GM12878 (cell line): ENCODE measurements around the gene SEMA5B. TPM values are rescaled to one million over a fixed set of nuclear protein-coding genes. Genes with fewer than 3 reads are reported as not detected.

ENCODE experiments used
- ATAC-seq: fragments of 200-7000 bp; cut with Tn5 transposase; 3 replicates; pipeline ENCODE4 v1.9.1; 2020; ENCODE audit warnings: mild to moderate bottlenecking, moderate library complexity
- BruUV-seq: library from RNA; stranded (reverse); fragments of 400-500 nt; replicated peaks from 2 replicates; lab custom pipeline; 2021; lab: Mats Ljungman, UMichigan
- CTCF ChIA-PET: fragments of 300-600 bp; sonication (Branson Sonifier 250); formaldehyde crosslinking; extraction: SDS; loops from one replicate; lab custom pipeline; 2021; ENCODE audit warnings: inconsistent platforms; lab: Yijun Ruan, JAX
- POLR2A ChIA-PET: fragments of 350-600 bp; formaldehyde crosslinking; extraction: SDS; loops from one replicate; lab custom pipeline; 2021; ENCODE audit warnings: inconsistent platforms; lab: Charles Lee
- RAD21 ChIA-PET: fragments of 300-600 bp; sonication (Branson Sonifier 250); formaldehyde crosslinking; loops from one replicate; lab custom pipeline; 2023; ENCODE audit warnings: antibody characterized with exemption; ENCODE audit not compliant: unreplicated experiment; lab: Charles Lee
- SMC1A ChIA-PET: fragments of 300-600 bp; sonication (Branson Sonifier 250); formaldehyde crosslinking; loops from one replicate; lab custom pipeline; 2023; ENCODE audit not compliant: unreplicated experiment, uncharacterized antibody; lab: Charles Lee
- DNase-seq: peaks from one replicate; pipeline ENCODE4 v3.0.0-alpha.2; 2011; ENCODE audit warnings: low read depth, low spot score
- FAIRE-seq: peaks from 3 replicates; lab custom pipeline; 2011; peaks lifted over from hg19 to GRCh38; lab: Jason Lieb, UNC
- H2AFZ ChIP-seq: 2 replicates; pipeline ENCODE4 v1.6.0; 2011; ENCODE audit warnings: low read depth, low read length, control low read depth; ENCODE audit not compliant: control insufficient read depth
- H3K27ac ChIP-seq: 2 replicates; pipeline ENCODE4 v1.5.1; 2011; ENCODE audit warnings: control low read depth; ENCODE audit not compliant: control insufficient read depth, insufficient read depth
- H3K27me3 ChIP-seq, 2 experiments: replicated peaks in 1 of 2; 2 replicates each; pipeline versions ENCODE4 v1.6.0 to v1.6.1; 2011; ENCODE audit warnings: low read length in 1 of 2; ENCODE audit not compliant: control insufficient read depth in 2 of 2, insufficient read depth in 2 of 2
- H3K36me3 ChIP-seq, 2 experiments: 2 replicates each; pipeline ENCODE4 v1.5.1; 2011; ENCODE audit warnings: low read length in 1 of 2; ENCODE audit not compliant: control insufficient read depth in 2 of 2, insufficient read depth in 2 of 2
- H3K4me1 ChIP-seq: 2 replicates; pipeline ENCODE4 v1.6.1; 2011; ENCODE audit warnings: mild to moderate bottlenecking, low read length, moderate library complexity, mixed read lengths; ENCODE audit not compliant: control insufficient read depth, insufficient read depth
- H3K4me2 ChIP-seq: 2 replicates; pipeline ENCODE4 v1.6.0; 2011; ENCODE audit warnings: control low read depth; ENCODE audit not compliant: control insufficient read depth, insufficient read depth
- H3K4me3 ChIP-seq: fragments of 200-600 bp; sonication (generic); 2 replicates; pipeline ENCODE4 v1.5.1; 2016
- H3K79me2 ChIP-seq: 2 replicates; pipeline ENCODE4 v1.6.0; 2011; ENCODE audit warnings: low read length; ENCODE audit not compliant: control insufficient read depth, insufficient read depth
- H3K9ac ChIP-seq: 2 replicates; pipeline ENCODE4 v1.8.0; 2011; ENCODE audit warnings: low read length, control low read depth, mixed read lengths; ENCODE audit not compliant: control insufficient read depth, insufficient read depth
- H3K9me3 ChIP-seq: replicated peaks from 3 replicates; pipeline ENCODE4 v1.5.1; 2011; ENCODE audit warnings: mild to moderate bottlenecking, low read length; ENCODE audit not compliant: control insufficient read depth, insufficient read depth
- H4K20me1 ChIP-seq: 2 replicates; pipeline ENCODE4 v1.6.0; 2011; ENCODE audit not compliant: control insufficient read depth, insufficient read depth
- CBFB ChIP-seq: IDR thresholded peaks from 2 replicates; pipeline ENCODE4 v1.6.1; 2016; ENCODE audit warnings: antibody characterized with exemption, low read depth
- CBX5 ChIP-seq: sonication (generic); IDR thresholded peaks from 2 replicates; pipeline ENCODE4 v1.6.1; 2016; ENCODE audit warnings: low read depth, moderate library complexity, mild to moderate bottlenecking, inconsistent platforms
- CEBPB ChIP-seq, 2 experiments: fragments of 150-350 bp in 1 of 2; IDR thresholded peaks; 2 replicates each; pipeline ENCODE4 v1.6.1; 2012 to 2014; ENCODE audit warnings: low read depth in 2 of 2, low read length in 2 of 2, borderline replicate concordance in 1 of 2, inconsistent platforms in 1 of 2
- E2F8 ChIP-seq: fragments of 450-650 bp; IDR thresholded peaks from 2 replicates; pipeline ENCODE4 v1.6.1; 2018; ENCODE audit warnings: mild to moderate bottlenecking, low read depth, moderate library complexity; ENCODE audit not compliant: partially characterized antibody
- ETV6 ChIP-seq, 2 experiments: fragments of 450-650 bp in 1 of 2; IDR thresholded peaks in 1 of 2; conservative IDR thresholded peaks in 1 of 2; 2 replicates each; pipeline ENCODE4 v1.6.1; 2014; ENCODE audit warnings: antibody characterized with exemption in 1 of 2, borderline replicate concordance in 1 of 2, low read depth in 1 of 2, mild to moderate bottlenecking in 1 of 2, moderate library complexity in 1 of 2
- HCFC1 ChIP-seq: fragments of 150-350 bp; IDR thresholded peaks from 2 replicates; pipeline ENCODE4 v1.6.1; 2014; ENCODE audit warnings: low read length
- IKZF1 ChIP-seq: fragments of 450-650 bp; conservative IDR thresholded peaks from 2 replicates; pipeline ENCODE4 v1.6.1; 2017; ENCODE audit warnings: antibody characterized with exemption, mild to moderate bottlenecking
- MEF2A ChIP-seq: IDR thresholded peaks from 2 replicates; pipeline ENCODE4 v1.6.1; 2011; ENCODE audit warnings: low read depth, mild to moderate bottlenecking, low read length, moderate library complexity; ENCODE audit not compliant: insufficient read depth
- MYC ChIP-seq: IDR thresholded peaks from 2 replicates; pipeline ENCODE4 v1.6.1; 2011; ENCODE audit warnings: mild to moderate bottlenecking, low read length, moderate library complexity, inconsistent platforms; ENCODE audit not compliant: insufficient read depth, insufficient replicate concordance, insufficient read length, severe bottlenecking
- NFYA ChIP-seq: IDR thresholded peaks from 2 replicates; pipeline ENCODE4 v1.6.1; 2011; ENCODE audit warnings: low read depth, mild to moderate bottlenecking, low read length, improper control_type of control experiment, borderline replicate concordance
- NRF1 ChIP-seq: conservative IDR thresholded peaks from 2 replicates; pipeline ENCODE4 v1.6.1; 2011; ENCODE audit warnings: mild to moderate bottlenecking, low read depth, low read length, improper control_type of control experiment
- RAD21 ChIP-seq: IDR thresholded peaks from 2 replicates; pipeline ENCODE4 v1.6.1; 2011; ENCODE audit warnings: mild to moderate bottlenecking, low read depth, low read length, moderate library complexity; ENCODE audit not compliant: insufficient read depth
- ZNF207 ChIP-seq: fragments of 450-650 bp; IDR thresholded peaks from 2 replicates; pipeline ENCODE4 v1.6.1; 2014; ENCODE audit warnings: antibody characterized with exemption, mild to moderate bottlenecking, borderline replicate concordance
- in situ Hi-C: fragments of 300-500 bp; cut with MboI; formaldehyde crosslinking; loops from 9 replicates; pipeline ENCODE4 v1.14.3; 2018; ENCODE audit warnings: mixed read lengths
- intact Hi-C: fragments of 100-400 bp; cut with micrococcal nuclease; formaldehyde crosslinking; loops from one replicate; pipeline ENCODE4 v1.14.2; 2022; ENCODE audit not compliant: unreplicated experiment
- polyA plus RNA-seq, 11 experiments: library from polyadenylated mRNA; depleted of rRNA in 4 of 11; unstranded in 6 of 11; stranded (reverse) in 5 of 11; fragments of >200 nt; fragmentation: Nextera tagmentation in 4 of 11; fragmentation: Illumina TruSeq in 1 of 11; extraction: Ambion mirVana in 4 of 11; extraction: Trizol in 1 of 11; gene quantifications; 1 replicate in 1 of 11; 2 replicates in 10 of 11; pipeline versions ENCODE4 v1.2.1 to v1.2.3, GENCODE V29; 2011 to 2016; ENCODE audit warnings: inconsistent platforms in 2 of 11, missing spikeins in 2 of 11, low read depth in 1 of 11
- total RNA-seq, 4 experiments: library from RNA; depleted of rRNA in 3 of 4; stranded (reverse); fragments of >200 nt in 3 of 4; fragmentation: Illumina TruSeq in 1 of 4; extraction: Trizol in 1 of 4; gene quantifications; 2 replicates each; pipeline versions ENCODE4 v1.2.1 to v1.2.3, GENCODE V29; 2013 to 2021
- TF ChIP-seq, protein P1 (sequence below): fragments of 450-650 bp; IDR thresholded peaks from 2 replicates; pipeline ENCODE4 v1.6.1; 2017; ENCODE audit warnings: low read depth, mild to moderate bottlenecking, moderate library complexity

The SEMA5B gene
- total and polyA plus RNA-seq, 10 of the 15 experiments (the other 5 are each of a cell fraction or from before 2014, with no cell fraction given), result 0.05 TPM; not detected in 9

DNA sequence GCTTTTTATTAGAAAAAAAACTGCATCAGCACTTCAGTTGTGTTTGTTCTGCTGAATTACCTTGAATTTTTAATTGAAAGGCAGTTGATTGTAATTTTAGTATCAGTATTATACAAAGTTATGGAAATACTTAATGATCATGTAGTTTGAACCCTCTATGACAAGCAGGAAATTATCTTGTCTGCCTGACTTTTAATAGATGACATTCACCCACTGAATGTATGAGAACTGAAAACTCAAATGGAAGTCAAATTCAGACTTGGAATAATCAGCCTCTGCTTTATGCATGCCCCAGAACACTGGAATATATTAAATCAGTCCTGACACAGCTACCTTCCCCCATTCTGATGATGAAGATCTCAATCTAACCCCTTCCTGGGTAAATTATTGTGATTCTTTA, 159.2 kb downstream of the SEMA5B start:
- no peaks in the 10 kb centered on the region for H3K79me2 ChIP-seq
- no peaks in the 10 kb centered on the region for H3K4me1 ChIP-seq
- no peaks in the 10 kb centered on the region for H3K27me3 ChIP-seq
- ChIA-PET SMC1A (no interaction called here), RAD21 (no interaction called here), CTCF (interaction anchor here (2.0 kb wide), 1 partner anchor 16 kb away, joined by 5 read pairs; no protein-coding TSS in a partner anchor), POLR2A (interaction anchor here (0.7 kb wide), 1 partner anchor 334 kb away, joined by 3 read pairs; the partner anchor contains the start of gene SEC22A)
- H2AFZ ChIP-seq, result no peak overlapping the region
- no peaks in the 10 kb centered on the region for H3K36me3 ChIP-seq
- DNase-seq, result no peak
- no peak overlapping the region for H3K27ac ChIP-seq
- no peak overlapping the region for H3K4me3 ChIP-seq
- no peaks in the 10 kb centered on the region for H4K20me1 ChIP-seq
- FAIRE-seq, result no peak
- BruUV-seq, result no TSS peak
- no peak overlapping the region for H3K4me2 ChIP-seq
- TF ChIP-seq HCFC1, result no peak
- TF ChIP-seq RAD21, result no peak
- no peak for TF ChIP-seq NFYA
- TF ChIP-seq CBFB, result no peak
- TF ChIP-seq NRF1, result no peak
- TF ChIP-seq IKZF1, result no peak
- no peak for TF ChIP-seq MEF2A
- TF ChIP-seq CBX5, result no peak
- no peak for TF ChIP-seq E2F8
- TF ChIP-seq ZNF207, result no peak
- TF ChIP-seq, protein P1, sequence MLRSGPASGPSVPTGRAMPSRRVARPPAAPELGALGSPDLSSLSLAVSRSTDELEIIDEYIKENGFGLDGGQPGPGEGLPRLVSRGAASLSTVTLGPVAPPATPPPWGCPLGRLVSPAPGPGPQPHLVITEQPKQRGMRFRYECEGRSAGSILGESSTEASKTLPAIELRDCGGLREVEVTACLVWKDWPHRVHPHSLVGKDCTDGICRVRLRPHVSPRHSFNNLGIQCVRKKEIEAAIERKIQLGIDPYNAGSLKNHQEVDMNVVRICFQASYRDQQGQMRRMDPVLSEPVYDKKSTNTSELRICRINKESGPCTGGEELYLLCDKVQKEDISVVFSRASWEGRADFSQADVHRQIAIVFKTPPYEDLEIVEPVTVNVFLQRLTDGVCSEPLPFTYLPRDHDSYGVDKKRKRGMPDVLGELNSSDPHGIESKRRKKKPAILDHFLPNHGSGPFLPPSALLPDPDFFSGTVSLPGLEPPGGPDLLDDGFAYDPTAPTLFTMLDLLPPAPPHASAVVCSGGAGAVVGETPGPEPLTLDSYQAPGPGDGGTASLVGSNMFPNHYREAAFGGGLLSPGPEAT, result no peak
- no peak for TF ChIP-seq ETV6 (conservative IDR thresholded peaks at IDR 0.05 in 1 of 2, IDR thresholded peaks at IDR 0.05 in 1 of 2; ENCODE audit: borderline replicate concordance in 1 of 2, low read depth in 1 of 2)
- TF ChIP-seq MYC, result no peak
- no peak for TF ChIP-seq CEBPB (IDR thresholded peaks at IDR 0.05; ENCODE audit: borderline replicate concordance in 1 of 2, low read depth in 2 of 2, low read length in 2 of 2)
- no peak overlapping the region for H3K9ac ChIP-seq
- in situ Hi-C loops, result no loop called here
- no peaks in the 10 kb centered on the region for H3K9me3 ChIP-seq
- no peak for ATAC-seq
- intact Hi-C loops, result no loop called here
